ENCODE measurements around the gene TSGA10IP.

Gene TSGA10IP

GRCh38 chr11:65945941-65946558 lies 770 bp downstream of the TSGA10IP start:
- Histone ChIP-seq H3K4me3 (ENCODE audit: low read depth in 1 of 2, low read length in 2 of 2) (no peak overlapping the region), H3K27me3 (ENCODE audit: insufficient read depth, low read length, poor library complexity) (no peaks in the 10 kb centered on the region), H4K20me1 (ENCODE audit: insufficient read depth, low read length) (no peaks in the 10 kb centered on the region), H3K9me3 (ENCODE audit: insufficient read depth, low read length, severe bottlenecking) (no peaks in the 10 kb centered on the region), H3K4me2 (ENCODE audit: insufficient read depth, low read length) (no peak overlapping the region), H3K36me3 (ENCODE audit: insufficient read depth, low read length) (no peaks in the 10 kb centered on the region), H2AFZ (ENCODE audit: low read depth, low read length) (no peak overlapping the region), H3K9ac (ENCODE audit: low read depth, low read length) (no peak overlapping the region), H3K79me2 (ENCODE audit: insufficient read depth, low read length) (no peaks in the 10 kb centered on the region), H3K27ac (ENCODE audit: low read length) (no peak overlapping the region), H3K4me1 (ENCODE audit: insufficient read depth, low read length) (no peaks in the 10 kb centered on the region)
- ATAC-seq (ENCODE audit: insufficient read depth, low read depth) (no peak), DNase-seq (no peak)
- TF ChIP-seq EZH2 (IDR thresholded peaks at IDR 0.05; ENCODE audit: borderline replicate concordance, low read depth, low read length, severe bottlenecking) (no peak), CTCF (IDR thresholded peaks at IDR 0.05; ENCODE audit: borderline replicate concordance, extremely low read depth, low read length, poor library complexity, severe bottlenecking) (no peak)

DNA sequence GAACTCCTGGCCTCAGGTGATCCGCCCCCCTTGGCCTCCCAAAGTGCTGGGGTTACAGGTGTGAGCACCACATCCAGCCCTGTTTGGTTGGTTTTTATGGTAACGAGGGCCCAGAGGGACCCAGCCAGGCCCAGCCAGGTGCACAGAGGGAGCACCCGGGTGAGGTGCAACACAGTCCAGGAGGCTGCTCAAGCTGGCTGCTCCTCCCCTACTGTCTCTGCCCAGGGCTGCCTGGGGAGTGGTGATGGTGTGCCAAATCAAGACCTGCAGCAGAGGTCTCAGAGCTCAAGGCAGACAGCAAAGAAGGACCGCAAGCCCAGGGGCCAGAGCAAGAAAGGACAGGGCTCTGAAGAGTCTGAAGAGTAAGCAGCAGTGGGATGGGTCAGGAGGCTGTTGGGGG lies 1.4 kb downstream of the TSGA10IP start:
- no peaks in the 10 kb centered on the region for H4K20me1 ChIP-seq (ENCODE audit: insufficient read depth, low read length)
- ATAC-seq (ENCODE audit: insufficient read depth, low read depth): no peak
- H3K4me2 ChIP-seq (ENCODE audit: insufficient read depth, low read length): no peak overlapping the region
- H3K36me3 ChIP-seq (ENCODE audit: insufficient read depth, low read length): no peaks in the 10 kb centered on the region
- H3K79me2 ChIP-seq (ENCODE audit: insufficient read depth, low read length): no peaks in the 10 kb centered on the region
- H3K27ac ChIP-seq (ENCODE audit: low read length): no peak overlapping the region
- no peak for DNase-seq
- H3K4me3 ChIP-seq (ENCODE audit: low read depth in 1 of 2, low read length in 2 of 2): no peak overlapping the region
- TF ChIP-seq CTCF (IDR thresholded peaks at IDR 0.05; ENCODE audit: borderline replicate concordance, extremely low read depth, low read length, poor library complexity, severe bottlenecking) (no peak), EZH2 (IDR thresholded peaks at IDR 0.05; ENCODE audit: borderline replicate concordance, low read depth, low read length, severe bottlenecking) (no peak)
- H3K9ac ChIP-seq (ENCODE audit: low read depth, low read length): no peak overlapping the region
- no peaks in the 10 kb centered on the region for H3K27me3 ChIP-seq (ENCODE audit: insufficient read depth, low read length, poor library complexity)
- H3K4me1 ChIP-seq (ENCODE audit: insufficient read depth, low read length): no peaks in the 10 kb centered on the region
- no peaks in the 10 kb centered on the region for H3K9me3 ChIP-seq (ENCODE audit: insufficient read depth, low read length, severe bottlenecking)
- H2AFZ ChIP-seq (ENCODE audit: low read depth, low read length): no peak overlapping the region

DNA sequence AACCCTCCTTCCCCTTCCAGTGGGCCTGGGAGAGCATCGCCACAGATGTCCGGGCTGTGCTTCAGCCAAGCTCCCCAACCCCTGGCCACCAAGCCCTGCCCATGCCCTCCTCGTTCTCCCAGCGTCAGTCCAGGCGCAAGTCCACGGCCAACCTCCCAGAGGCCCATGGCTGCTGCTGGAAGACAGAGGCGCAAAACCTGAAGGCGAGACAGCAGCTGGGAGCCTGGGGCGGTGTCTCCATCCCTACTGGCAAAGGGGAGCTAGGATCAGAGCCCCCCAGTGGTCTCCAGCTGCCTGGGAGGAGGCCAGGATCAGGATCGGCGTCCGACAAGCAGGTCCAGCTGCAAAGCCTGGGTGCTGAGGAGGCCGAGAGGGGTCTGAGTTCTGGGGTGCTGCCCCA lies 1.9 kb downstream of the TSGA10IP start:
- Histone ChIP-seq H3K4me3 (ENCODE audit: low read depth in 1 of 2, low read length in 2 of 2) (no peak overlapping the region), H3K9me3 (ENCODE audit: insufficient read depth, low read length, severe bottlenecking) (no peaks in the 10 kb centered on the region), H2AFZ (ENCODE audit: low read depth, low read length) (no peak overlapping the region), H3K9ac (ENCODE audit: low read depth, low read length) (no peak overlapping the region), H3K79me2 (ENCODE audit: insufficient read depth, low read length) (no peaks in the 10 kb centered on the region), H3K36me3 (ENCODE audit: insufficient read depth, low read length) (no peaks in the 10 kb centered on the region), H3K27me3 (ENCODE audit: insufficient read depth, low read length, poor library complexity) (no peaks in the 10 kb centered on the region), H3K4me1 (ENCODE audit: insufficient read depth, low read length) (no peaks in the 10 kb centered on the region), H3K27ac (ENCODE audit: low read length) (no peak overlapping the region), H4K20me1 (ENCODE audit: insufficient read depth, low read length) (no peaks in the 10 kb centered on the region), H3K4me2 (ENCODE audit: insufficient read depth, low read length) (no peak overlapping the region)
- DNase-seq: no peak
- no peak for ATAC-seq (ENCODE audit: insufficient read depth, low read depth)
- TF ChIP-seq CTCF (IDR thresholded peaks at IDR 0.05; ENCODE audit: borderline replicate concordance, extremely low read depth, low read length, poor library complexity, severe bottlenecking) (no peak), EZH2 (IDR thresholded peaks at IDR 0.05; ENCODE audit: borderline replicate concordance, low read depth, low read length, severe bottlenecking) (no peak)

All from DND-41 (cell line).